Gastroesophageal sphincter (tissue), 4 donors: ENCODE results near the gene TPGS1. TPM values are rescaled to one million over a fixed set of nuclear protein-coding genes. Genes with fewer than 3 reads are reported as not detected.
A peak's percentile ranks its signal among the peaks of the same experiment; 100 is the strongest.

Experiments used
- ATAC-seq: fragments of 150-250 bp; one replicate; pipeline ENCODE4 v1.9.1; 2016; ENCODE audit warnings: mild to moderate bottlenecking, moderate library complexity
- H3K27ac ChIP-seq, 4 donors: fragments of 200-600 bp; sonication (generic) in 3 of 4; 1 replicate in 3 of 4; 2 replicates in 1 of 4; pipeline ENCODE4 v1.5.1; 2016 to 2019
- H3K27me3 ChIP-seq: fragments of 200-600 bp; sonication (generic); one replicate; pipeline ENCODE4 v1.5.1; 2019
- H3K36me3 ChIP-seq, 2 donors: fragments of 200-600 bp; sonication (generic); one replicate each; pipeline ENCODE4 v1.5.1; 2019; ENCODE audit warnings: control low read depth in 1 of 2
- H3K4me1 ChIP-seq, 3 donors: fragments of 200-600 bp; sonication (generic); 1 replicate in 2 of 3; 2 replicates in 1 of 3; pipeline ENCODE4 v1.5.1; 2016 to 2019; ENCODE audit warnings: control low read depth in 2 of 3
- H3K4me3 ChIP-seq, 2 donors: fragments of 200-600 bp; sonication (generic); one replicate each; pipeline ENCODE4 v1.5.1; 2019; ENCODE audit warnings: mild to moderate bottlenecking in 1 of 2, moderate library complexity in 1 of 2
- H3K9me3 ChIP-seq, 3 donors: fragments of 200-600 bp; sonication (generic); one replicate each; pipeline ENCODE4 v1.5.1; 2017 to 2019; ENCODE audit warnings: control low read depth in 2 of 3
- EP300 ChIP-seq: sonication (generic); formaldehyde crosslinking; IDR thresholded peaks from one replicate; pipeline ENCODE4 v1.6.1; 2017; ENCODE audit warnings: antibody characterized with exemption, mild to moderate bottlenecking
- POLR2A ChIP-seq, 2 donors: fragments of 450-650 bp; IDR thresholded peaks; one replicate each; pipeline ENCODE4 v1.6.1; 2017; ENCODE audit warnings: antibody characterized with exemption in 2 of 2, mild to moderate bottlenecking in 2 of 2, moderate library complexity in 1 of 2
- POLR2AphosphoS5 ChIP-seq: sonication (generic); formaldehyde crosslinking; IDR thresholded peaks from one replicate; pipeline ENCODE4 v1.6.1; 2017; ENCODE audit warnings: antibody characterized with exemption
- WGBS, 2 donors: methylation state at CpG; one replicate each; pipeline ENCODE4 v1.1.5; 2018; ENCODE audit warnings: low coverage in 1 of 2; 5-methylcytosine and 5-hydroxymethylcytosine counted together
- total RNA-seq, 4 donors: library from RNA; depleted of rRNA; stranded (reverse); fragments of >200 nt; gene quantifications; one replicate each; pipeline ENCODE4 v1.1.0, GENCODE V29; 2016
- TF ChIP-seq, protein P1 (sequence below), 4 experiments: fragments of 200-600 bp in 2 of 4; fragments of 450-650 bp in 2 of 4; sonication (generic) in 1 of 4; IDR thresholded peaks; one replicate each; pipeline ENCODE4 v1.5.1; 2017 to 2019; ENCODE audit warnings: antibody characterized with exemption in 4 of 4, mild to moderate bottlenecking in 2 of 4, moderate library complexity in 2 of 4

Gene TPGS1
- total RNA-seq, 4 donors from 2014 or later: 50.3 to 83.9 (median 69.7) TPM

DNA sequence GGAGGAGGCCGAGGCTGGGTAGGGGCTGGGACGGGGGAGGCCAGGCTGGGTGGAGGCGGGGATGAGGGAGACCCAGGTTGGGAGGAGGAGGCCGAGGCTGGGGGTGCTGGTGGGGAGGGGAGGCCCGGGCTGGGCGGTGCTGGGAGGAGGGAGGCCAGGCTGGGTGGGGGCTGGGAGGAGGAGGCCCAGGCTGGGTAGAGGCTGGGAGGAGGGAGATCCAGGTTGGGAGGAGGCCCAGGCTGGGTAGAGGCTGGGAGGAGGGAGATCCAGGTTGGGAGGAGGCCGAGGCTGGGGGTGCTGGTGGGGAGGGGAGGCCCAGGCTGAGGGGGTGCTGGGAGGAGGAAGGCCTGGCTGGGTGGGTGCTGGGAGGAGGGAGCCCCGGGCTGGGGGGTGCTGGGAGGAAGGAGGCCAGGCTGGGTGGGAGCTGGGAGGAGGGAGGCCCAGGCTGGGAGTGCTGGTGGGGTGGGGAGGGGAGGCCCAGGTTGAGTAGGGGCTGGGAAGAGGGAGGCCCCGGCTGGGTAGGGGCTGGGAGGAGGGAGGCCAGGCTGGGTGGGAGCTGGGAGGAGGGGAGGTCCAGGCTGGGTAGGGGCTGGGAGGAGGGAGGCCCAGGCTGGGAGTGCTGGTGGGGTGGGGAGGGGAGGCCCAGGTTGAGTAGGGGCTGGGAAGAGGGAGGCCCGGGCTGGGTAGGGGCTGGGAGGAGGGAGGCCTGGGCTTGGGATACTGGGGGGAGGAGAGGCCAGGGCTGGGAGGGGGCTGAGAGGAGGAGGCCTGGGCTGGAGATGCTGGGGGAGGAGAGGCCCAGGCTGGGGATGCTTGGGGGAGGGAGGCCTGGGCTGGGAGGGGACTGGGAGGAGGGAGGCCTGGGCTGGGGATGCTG lies 10.7 kb downstream of the TPGS1 start:
- Histone ChIP-seq H3K4me1 (peaks cover 0 to under 1% (median 0%) of the 10 kb centered on the region in 3 donors), H3K27ac (no peak overlapping the region), H3K27me3 (no peaks in the 10 kb centered on the region), H3K4me3 (no peak overlapping the region), H3K9me3 (no peaks in the 10 kb centered on the region), H3K36me3 (peaks cover 0 to 25% of the 10 kb centered on the region in 2 donors)
- no peak for ATAC-seq
- no CpG with 5 or more reads among the region's 10 CpGs for WGBS, 2 donors
- TF ChIP-seq POLR2AphosphoS5: no peak
- TF ChIP-seq EP300: no peak
- TF ChIP-seq, protein P1, sequence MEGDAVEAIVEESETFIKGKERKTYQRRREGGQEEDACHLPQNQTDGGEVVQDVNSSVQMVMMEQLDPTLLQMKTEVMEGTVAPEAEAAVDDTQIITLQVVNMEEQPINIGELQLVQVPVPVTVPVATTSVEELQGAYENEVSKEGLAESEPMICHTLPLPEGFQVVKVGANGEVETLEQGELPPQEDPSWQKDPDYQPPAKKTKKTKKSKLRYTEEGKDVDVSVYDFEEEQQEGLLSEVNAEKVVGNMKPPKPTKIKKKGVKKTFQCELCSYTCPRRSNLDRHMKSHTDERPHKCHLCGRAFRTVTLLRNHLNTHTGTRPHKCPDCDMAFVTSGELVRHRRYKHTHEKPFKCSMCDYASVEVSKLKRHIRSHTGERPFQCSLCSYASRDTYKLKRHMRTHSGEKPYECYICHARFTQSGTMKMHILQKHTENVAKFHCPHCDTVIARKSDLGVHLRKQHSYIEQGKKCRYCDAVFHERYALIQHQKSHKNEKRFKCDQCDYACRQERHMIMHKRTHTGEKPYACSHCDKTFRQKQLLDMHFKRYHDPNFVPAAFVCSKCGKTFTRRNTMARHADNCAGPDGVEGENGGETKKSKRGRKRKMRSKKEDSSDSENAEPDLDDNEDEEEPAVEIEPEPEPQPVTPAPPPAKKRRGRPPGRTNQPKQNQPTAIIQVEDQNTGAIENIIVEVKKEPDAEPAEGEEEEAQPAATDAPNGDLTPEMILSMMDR (IDR thresholded peaks at IDR 0.05): no peak
- no peak for TF ChIP-seq POLR2A (IDR thresholded peaks at IDR 0.05)

DNA sequence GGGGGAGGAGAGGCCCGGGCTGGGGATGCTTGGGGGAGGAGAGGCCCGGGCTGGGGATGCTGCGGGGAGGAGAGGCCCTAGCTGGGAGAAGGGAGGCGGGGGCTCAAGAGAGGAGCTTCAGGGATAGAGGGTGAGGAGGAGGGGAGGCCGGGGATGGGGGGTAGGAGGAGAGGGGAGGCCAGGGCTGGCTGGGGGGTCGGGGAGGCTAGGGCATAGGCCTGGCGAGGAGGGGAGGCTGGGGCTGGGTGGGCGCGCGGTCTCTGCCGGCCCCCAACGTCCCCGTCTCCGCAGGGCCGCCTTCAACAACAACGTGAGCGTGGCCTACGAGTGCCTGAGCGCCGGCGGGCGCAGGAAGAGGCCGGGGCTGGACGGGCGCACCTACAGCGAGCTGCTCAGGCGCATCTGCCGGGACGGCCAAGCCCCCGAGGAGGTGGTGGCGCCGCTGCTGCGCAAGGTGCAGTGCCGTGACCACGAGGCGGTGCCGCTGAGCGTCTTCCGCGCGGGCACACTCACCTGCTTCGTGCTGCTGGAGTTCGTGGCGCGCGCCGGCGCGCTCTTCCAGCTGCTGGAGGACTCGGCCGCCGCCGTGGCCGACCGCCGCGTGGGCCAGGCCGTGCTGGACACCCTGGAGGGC lies 11.4 kb downstream of the TPGS1 start:
- Histone ChIP-seq H3K36me3 (peaks cover 0 to 25% of the 10 kb centered on the region in 2 donors), H3K27ac (no peak overlapping the region), H3K9me3 (no peaks in the 10 kb centered on the region), H3K27me3 (no peaks in the 10 kb centered on the region), H3K4me1 (no peaks in the 10 kb centered on the region), H3K4me3 (no peak overlapping the region)
- no peak for TF ChIP-seq EP300
- TF ChIP-seq, protein P1 (IDR thresholded peaks at IDR 0.05): peak in 1 of 4 experiments; percentile 15
- 100% methylated on average over 1 of the region's 58 CpGs; no CpG with 5 or more reads in 1 of the 2 donors for WGBS, 2 donors
- peak; percentile 34 for ATAC-seq

DNA sequence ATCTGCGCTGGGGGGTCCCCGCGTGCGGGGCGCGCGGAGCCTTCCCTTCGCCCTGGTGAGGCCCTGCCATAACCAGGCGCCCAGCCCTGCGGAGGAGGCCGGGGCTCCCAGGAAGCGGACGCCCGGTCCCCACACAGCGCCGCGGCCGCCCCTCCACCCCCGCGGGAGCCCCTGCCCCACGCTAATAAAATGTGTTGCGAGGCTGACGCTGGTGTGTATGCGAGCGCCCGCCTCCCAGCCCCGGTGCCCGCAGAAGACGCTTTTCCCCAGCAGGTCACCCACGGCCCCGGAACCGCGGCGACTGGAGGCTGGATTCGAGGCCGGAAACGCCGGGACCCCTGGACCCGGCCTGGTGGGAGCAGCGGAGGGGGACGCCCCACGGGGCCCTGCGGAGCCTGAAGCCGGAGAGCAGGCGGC lies 12.2 kb downstream of the TPGS1 start:
- H3K27ac ChIP-seq: no peak overlapping the region
- no peak overlapping the region for H3K4me3 ChIP-seq
- ATAC-seq: no peak
- no peaks in the 10 kb centered on the region for H3K4me1 ChIP-seq
- peaks cover 0 to 25% of the 10 kb centered on the region in 2 donors for H3K36me3 ChIP-seq
- WGBS, 2 donors: no CpG with 5 or more reads among the region's 45 CpGs
- TF ChIP-seq, protein P1 (IDR thresholded peaks at IDR 0.05): no peak
- TF ChIP-seq POLR2AphosphoS5: no peak
- TF ChIP-seq EP300: no peak
- TF ChIP-seq POLR2A (IDR thresholded peaks at IDR 0.05): no peak
- H3K9me3 ChIP-seq: no peaks in the 10 kb centered on the region
- no peaks in the 10 kb centered on the region for H3K27me3 ChIP-seq

DNA sequence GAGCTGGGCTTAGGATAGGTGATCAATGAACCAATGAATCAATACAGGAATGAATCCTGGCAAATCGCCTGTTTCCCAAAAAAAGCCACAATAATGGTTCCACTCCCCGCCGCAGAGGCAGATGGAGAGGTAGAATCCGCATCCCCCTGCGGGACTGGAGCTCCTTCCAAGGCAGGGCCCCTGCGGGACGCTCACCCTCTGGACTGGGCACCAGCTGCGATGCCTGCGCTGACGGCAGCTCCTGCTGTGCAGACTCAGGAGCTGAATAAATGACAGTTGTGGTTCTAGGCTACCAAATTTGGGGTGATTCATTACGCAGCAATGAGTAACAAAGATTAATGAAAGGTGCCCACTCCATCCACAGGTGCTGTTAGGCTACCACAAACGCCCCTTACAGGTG lies 15.4 kb downstream of the TPGS1 start:
- Histone ChIP-seq H3K27me3 (peaks cover 8% of the 10 kb centered on the region), H3K36me3 (peaks cover 0 to 25% of the 10 kb centered on the region in 2 donors), H3K27ac (no peak overlapping the region), H3K9me3 (no peaks in the 10 kb centered on the region), H3K4me3 (no peak overlapping the region), H3K4me1 (no peaks in the 10 kb centered on the region)
- WGBS, 2 donors: 93% methylated on average over 6 of the region's 12 CpGs; no CpG with 5 or more reads in 1 of the 2 donors
- no peak for TF ChIP-seq EP300
- TF ChIP-seq, protein P1 (IDR thresholded peaks at IDR 0.05): no peak
- TF ChIP-seq POLR2A (IDR thresholded peaks at IDR 0.05): no peak
- TF ChIP-seq POLR2AphosphoS5: no peak
- ATAC-seq: no peak
